Cerebellar cortex (tissue), 1 donor: ENCODE data around the gene CDC123.
"Not testable (repeated sequence)": the region's sequence is repeated elsewhere in the genome, so short reads cannot be mapped to it uniquely, and the experiment has no call there.

Experiments
- DNase-seq: peaks from one replicate; pipeline ENCODE4 v3.0.0-alpha.2; 2015; ENCODE audit warnings: low spot score

CDC123 gene

DNA sequence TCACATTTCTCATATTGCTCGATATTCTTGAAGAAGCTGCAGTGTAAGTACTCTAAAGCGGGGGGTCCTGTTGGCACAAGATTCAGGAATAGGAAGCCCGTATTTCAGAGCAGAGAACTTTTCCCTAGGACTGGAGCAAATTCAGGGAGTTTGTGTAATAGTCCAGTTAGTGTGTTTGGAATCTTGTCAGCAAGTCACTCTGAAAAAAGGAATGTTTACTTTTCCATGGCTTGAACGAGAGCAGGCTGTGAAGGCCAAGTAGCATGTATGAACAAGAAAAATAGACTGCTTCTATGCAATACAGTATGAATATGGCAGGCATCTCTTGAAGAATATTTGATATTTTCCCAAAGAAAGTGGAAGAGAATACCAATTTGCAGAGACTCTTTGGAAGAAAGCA, 39.8 kb downstream of the CDC123 start:
- DNase-seq, result no peak

DNA sequence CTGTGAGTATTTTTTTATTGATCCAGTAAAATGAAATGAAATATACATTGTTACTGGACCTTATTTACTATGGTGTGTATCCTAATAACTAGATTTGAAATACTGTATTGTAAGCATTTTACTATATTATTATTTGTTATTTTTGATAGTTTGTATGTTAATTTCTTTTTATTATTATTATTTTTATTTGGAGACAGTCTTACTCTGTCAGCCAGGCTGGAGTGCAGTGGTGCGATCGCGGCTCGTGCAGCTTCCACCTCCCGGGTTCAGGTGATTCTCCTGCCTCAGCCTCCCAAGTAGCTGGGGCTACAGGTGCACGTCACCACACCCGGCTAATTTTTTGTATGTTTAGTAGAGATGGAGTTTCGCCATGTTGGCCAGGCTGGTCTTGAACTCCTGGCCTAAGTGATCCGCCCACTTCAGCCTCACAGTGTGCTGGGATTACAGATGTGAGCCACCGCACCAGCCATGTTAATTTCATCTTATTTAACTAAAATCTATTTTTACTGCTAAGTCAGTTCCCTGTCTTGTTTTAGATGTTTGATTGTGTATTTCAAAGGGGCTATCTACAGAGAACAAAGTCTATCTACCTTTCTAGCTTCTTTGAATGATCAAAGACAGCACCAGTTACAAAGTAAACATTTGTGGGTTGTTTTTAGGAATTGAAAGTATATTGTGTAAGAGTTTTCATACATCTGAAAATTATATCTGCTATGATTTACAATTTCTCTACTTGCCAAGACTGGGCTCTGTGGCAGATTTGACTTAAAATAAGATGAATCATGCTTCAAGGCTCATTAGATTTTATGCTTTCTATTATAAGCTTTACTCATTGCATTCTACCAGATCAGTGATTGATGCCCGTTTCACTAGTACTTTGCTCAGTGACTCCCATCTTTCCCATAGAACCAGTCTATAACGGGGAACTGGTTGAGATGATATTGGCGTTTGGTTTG, 41.6 kb downstream of the CDC123 start:
- DNase-seq, result no peak

DNA sequence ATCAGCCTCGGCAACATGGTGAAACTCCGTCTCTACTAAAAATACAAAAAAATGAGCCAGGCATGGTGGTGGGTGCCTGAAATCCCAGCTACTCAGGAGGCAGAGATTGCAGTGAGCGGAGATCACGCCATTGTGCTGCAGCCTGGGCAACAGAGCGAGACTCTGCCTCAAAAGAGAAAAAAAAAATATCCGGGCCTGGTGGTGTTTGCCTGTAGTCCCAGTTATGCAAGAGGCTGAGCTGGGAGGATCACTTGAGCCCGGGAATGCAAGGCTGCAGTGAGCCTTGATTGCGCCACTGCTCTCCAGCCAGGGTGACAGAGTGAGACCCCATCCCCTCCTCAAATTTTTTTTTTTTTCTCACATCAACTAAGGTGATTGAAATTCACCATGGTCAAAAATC, 42.8 kb downstream of the CDC123 start:
- no peak for DNase-seq

- no peak for DNase-seq
Measured at GRCh38 chr10:12241810-12242529, 46.0 kb downstream of the CDC123 start.

GRCh38 chr10:12243864-12244620, 48.1 kb downstream of the CDC123 start:
- DNase-seq, result no peak

DNA sequence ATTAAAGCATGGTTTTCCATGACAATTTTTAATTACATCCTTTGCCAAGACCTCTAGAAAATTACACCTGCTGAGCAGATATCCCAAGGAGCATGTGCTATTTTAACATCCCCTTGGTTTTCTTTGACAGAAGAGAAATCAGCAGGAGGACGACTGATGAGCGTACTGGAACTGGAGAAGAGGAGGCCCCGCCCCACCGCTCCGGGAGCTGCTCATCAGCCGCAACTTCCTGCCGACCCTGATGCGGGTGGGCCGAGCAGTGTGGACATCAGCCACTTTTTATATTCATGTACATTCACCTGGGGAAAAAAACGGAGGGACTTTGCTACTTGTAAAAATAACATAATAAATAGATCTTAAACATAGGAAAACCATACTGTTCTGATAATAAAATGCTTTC, 54.2 kb downstream of the CDC123 start:
- peak; percentile 8 for DNase-seq

GRCh38 chr10:12250702-12251101, 54.7 kb downstream of the CDC123 start:
- DNase-seq, result not testable (repeated sequence)

DNA sequence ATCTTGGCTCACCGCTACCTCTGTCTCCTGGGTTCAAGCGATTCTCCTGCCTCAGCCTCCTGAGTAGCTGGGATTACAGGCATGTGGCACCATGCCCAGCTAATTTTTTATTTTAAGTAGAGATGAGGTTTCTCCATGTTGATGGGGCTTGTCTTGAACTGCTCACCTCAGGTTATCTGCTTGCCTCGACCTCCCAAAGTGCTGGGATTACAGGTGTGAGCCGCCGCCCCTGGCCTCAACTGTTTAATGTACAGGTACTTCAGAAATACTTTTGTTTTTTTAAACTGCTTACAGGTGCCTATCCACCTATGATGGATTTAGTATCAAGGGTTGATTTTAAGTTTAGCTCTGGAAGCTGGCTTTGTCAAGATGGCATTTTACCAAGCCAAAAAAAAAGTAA, 55.6 kb downstream of the CDC123 start:
- DNase-seq, result no peak

DNA sequence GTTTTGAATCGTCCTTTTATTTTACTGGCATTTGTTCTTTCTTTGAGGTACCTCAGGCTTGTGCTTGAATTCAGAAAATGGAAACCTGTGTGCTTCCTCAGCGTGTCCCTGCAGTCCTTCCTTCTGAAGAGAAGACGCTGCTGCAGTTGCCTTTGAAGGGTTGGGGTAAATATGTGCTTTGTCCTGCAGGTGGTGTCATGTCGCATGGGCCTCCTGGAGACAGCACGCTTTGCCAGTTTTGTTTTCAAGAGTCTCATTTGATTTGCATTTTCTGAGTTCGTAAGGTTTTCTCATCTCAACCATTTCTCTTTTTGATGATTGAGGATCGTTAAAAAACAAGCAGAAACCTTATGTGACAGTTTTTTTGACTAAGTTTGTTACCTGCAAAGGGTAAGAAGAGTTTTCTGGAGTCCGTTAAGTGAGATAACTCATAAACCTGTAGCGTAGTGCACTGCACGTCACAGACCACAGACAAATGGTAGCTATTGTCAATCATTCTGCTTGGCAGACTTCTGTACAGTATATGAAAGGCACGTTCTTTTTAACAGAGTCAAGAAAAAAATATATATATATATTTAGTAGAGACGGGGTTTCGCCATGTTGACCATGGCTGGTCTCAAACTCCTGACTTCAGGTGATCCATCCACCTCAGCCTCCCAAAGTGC, 57.0 kb downstream of the CDC123 start:
- DNase-seq, result peak; percentile 24

- no peak for DNase-seq
Measured at GRCh38 chr10:12255048-12255447, 59.1 kb downstream of the CDC123 start.

DNA sequence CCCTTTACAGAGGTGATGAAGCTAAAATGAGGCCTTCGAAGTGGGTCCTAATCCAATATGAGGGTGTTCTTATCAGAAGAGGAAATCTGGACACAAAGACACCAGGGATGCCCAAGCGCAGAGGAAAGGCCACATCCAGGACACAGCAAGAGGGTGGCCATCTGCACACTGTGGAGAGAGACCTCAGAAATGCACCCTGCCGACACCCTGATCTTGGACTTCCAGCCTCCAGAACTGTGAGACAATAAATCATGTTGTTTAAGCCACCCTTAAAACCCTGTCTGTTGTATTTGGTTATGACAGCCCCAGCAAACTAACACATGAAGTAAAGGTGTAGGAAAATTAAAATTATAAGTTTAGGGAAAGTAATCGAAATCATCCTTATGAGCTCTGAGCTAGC, 64.0 kb downstream of the CDC123 start:
- no peak for DNase-seq

GRCh38 chr10:12262278-12262981, 66.4 kb downstream of the CDC123 start:
- DNase-seq, result no peak

DNA sequence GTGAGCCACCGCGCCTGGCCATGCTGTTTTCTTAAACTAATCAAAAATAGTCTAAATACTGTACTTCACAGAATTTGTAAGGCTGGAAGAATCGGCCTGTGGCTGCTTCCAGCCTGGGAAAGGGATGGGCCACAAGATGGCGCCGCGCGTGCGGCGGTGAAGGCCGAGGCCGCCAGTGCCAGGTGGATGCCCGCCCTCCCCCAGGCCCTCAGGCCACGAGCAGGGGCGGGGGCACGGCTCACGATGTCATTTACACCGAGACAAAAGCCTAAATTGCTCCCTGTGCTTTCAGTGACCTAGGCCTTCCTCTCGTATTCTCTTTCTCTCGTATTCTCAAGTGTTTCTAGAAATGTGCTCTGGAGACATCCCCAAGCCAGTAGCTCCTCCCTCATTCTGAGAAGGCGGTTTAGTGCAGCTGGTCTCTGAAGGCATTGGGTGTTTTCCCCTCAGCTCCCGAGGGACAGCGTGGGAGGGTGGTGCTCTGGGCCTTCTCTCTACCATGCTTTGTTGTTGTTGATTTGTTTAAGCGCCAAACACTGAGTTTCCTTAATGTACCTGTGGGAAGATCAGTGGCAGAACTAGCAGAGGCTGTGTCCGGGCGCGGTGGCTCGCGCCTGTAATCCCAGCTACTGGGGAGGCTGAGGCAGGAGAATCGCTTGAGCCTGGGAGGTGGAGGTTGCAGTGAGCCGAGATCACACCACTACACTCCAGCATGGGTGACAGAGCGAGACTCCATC, 68.4 kb downstream of the CDC123 start:
- DNase-seq, result peak; percentile 68

GRCh38 chr10:12269056-12269455, 73.1 kb downstream of the CDC123 start:
- DNase-seq, result no peak

DNA sequence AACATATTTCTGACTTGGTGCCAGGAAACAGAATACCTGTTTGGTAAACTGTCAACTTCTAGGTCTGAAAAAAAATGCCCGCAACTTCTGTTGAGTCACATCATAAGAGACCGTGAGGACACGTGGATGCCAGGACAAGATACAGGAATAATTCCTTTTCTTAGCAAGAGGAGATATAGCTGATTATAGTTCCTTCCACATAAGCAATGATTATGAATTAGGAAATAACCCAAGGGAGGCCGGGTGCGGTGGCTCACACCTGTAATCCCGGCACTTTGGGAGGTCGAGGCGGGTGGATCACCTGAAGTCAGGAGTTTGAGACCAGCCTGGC, 75.2 kb downstream of the CDC123 start:
- no peak for DNase-seq

- not testable (repeated sequence) for DNase-seq
Measured at GRCh38 chr10:12277862-12278261, 81.9 kb downstream of the CDC123 start.

DNA sequence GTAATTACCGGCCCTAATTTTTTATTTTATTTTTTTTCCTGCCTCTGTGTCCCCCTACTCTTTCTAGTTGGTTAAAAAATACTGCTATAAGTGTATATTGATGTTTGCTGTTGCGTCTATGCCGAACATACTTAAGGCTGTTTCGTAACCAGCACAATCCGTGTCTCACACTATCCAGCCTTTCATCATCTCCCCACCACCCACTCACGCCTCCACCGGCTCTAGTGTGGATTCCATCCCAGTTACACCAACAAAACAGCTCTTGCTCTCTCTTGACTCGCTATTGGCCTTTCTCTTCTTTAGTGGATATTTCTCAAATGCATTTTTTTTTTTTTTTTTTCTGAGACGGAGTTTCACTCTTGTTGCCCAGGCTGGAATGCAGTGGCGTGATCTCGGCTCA, 83.3 kb downstream of the CDC123 start:
- no peak for DNase-seq

GRCh38 chr10:12287772-12288171, 91.8 kb downstream of the CDC123 start:
- no peak for DNase-seq

GRCh38 chr10:12297784-12298183, 101.8 kb downstream of the CDC123 start:
- not testable (repeated sequence) for DNase-seq

GRCh38 chr10:12299222-12299965, 103.4 kb downstream of the CDC123 start:
- no peak for DNase-seq
